ENCODE data around the gene LACTB. TPM values are rescaled to one million over a fixed set of nuclear protein-coding genes. Genes with fewer than 3 reads are reported as not detected.

The LACTB gene
- total RNA-seq, 1 experiment from 2014 or later = 4.4 TPM

DNA sequence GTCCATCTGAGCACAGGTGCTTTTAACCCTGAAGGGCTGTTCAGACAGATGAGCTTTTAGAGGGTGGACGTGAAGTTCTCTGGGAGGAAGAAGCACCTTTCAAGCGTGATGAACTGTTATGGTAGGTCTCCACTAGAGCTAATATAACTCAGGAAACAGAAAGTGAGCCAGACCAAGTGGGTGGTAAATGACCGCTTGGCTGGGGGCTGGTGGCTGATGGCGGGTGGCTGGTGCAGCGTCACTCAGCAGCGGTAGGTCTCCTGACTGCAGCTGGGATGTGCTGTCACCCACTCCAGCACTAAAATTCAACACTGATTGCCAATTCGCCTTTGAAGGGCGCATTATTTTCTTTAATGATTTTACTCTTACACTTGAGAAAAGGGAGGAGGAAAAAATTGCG lies 31.2 kb upstream of the LACTB start:
- POLR2A ChIA-PET (ENCODE audit: low non-redundant PET) = no interaction called here
- intact Hi-C loops (cut with micrococcal nuclease; ENCODE audit: unreplicated experiment) = no loop called here
- no peaks in the 10 kb centered on the region for H3K4me1 ChIP-seq (ENCODE audit: insufficient read depth, low read length, poor library complexity, severe bottlenecking)

DNA sequence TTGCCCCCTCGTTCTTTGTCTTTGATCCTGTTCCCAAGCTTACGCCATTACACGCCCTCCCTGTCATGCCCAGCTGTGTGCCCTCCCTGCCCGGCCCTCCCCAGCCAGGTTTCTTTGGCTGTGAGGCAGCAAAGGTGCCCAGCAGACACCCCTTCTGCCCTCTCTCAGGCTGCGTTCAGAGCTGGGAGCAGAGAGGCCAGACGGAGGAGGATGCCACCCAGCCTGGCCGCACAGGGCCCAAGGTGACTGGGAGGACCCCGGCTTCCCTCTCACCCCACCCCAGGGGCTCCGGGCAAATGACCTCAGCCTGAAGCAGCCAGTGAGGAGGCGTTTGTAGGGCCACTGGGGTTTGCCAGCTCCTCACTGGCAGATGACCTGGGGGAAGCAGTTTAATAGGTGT lies 30.8 kb upstream of the LACTB start:
- H3K9me3 ChIP-seq (ENCODE audit: low read depth, low read length, poor library complexity, severe bottlenecking) = no peaks in the 10 kb centered on the region
- POLR2A ChIA-PET (ENCODE audit: low non-redundant PET) = no interaction called here
- CTCF ChIA-PET = no interaction called here
- intact Hi-C loops (cut with micrococcal nuclease; ENCODE audit: unreplicated experiment) = no loop called here
- TF ChIP-seq, protein P1, sequence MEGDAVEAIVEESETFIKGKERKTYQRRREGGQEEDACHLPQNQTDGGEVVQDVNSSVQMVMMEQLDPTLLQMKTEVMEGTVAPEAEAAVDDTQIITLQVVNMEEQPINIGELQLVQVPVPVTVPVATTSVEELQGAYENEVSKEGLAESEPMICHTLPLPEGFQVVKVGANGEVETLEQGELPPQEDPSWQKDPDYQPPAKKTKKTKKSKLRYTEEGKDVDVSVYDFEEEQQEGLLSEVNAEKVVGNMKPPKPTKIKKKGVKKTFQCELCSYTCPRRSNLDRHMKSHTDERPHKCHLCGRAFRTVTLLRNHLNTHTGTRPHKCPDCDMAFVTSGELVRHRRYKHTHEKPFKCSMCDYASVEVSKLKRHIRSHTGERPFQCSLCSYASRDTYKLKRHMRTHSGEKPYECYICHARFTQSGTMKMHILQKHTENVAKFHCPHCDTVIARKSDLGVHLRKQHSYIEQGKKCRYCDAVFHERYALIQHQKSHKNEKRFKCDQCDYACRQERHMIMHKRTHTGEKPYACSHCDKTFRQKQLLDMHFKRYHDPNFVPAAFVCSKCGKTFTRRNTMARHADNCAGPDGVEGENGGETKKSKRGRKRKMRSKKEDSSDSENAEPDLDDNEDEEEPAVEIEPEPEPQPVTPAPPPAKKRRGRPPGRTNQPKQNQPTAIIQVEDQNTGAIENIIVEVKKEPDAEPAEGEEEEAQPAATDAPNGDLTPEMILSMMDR (conservative IDR thresholded peaks at IDR 0.05; ENCODE audit: low read depth, low read length) = no peak
- no peak for TF ChIP-seq EZH2 (IDR thresholded peaks at IDR 0.05; ENCODE audit: borderline replicate concordance, low read depth, low read length, poor library complexity, severe bottlenecking)
- no peaks in the 10 kb centered on the region for H3K27me3 ChIP-seq (replicated peaks; ENCODE audit: insufficient read depth, low read depth, low read length, poor library complexity)
- DNase-seq (ENCODE audit: low spot score) = no peak
- no peaks in the 10 kb centered on the region for H3K4me1 ChIP-seq (ENCODE audit: insufficient read depth, low read length, poor library complexity, severe bottlenecking)
- no TSS peak for BruUV-seq (replicated peaks)
- H3K4me3 ChIP-seq (ENCODE audit: low read depth, low read length, poor library complexity, severe bottlenecking) = no peak overlapping the region
- H3K36me3 ChIP-seq (ENCODE audit: insufficient read depth, low read length, poor library complexity, severe bottlenecking) = no peaks in the 10 kb centered on the region
- no peak overlapping the region for H3K27ac ChIP-seq (ENCODE audit: low read depth, low read length, poor library complexity, severe bottlenecking)

More for the DNA sequence above, 31.2 kb upstream of the LACTB start:
- Histone ChIP-seq H3K36me3 (ENCODE audit: insufficient read depth, low read length, poor library complexity, severe bottlenecking) (no peaks in the 10 kb centered on the region), H3K4me3 (ENCODE audit: low read depth, low read length, poor library complexity, severe bottlenecking) (no peak overlapping the region), H3K27me3 (replicated peaks; ENCODE audit: insufficient read depth, low read depth, low read length, poor library complexity) (no peaks in the 10 kb centered on the region), H3K27ac (ENCODE audit: low read depth, low read length, poor library complexity, severe bottlenecking) (no peak overlapping the region), H3K9me3 (ENCODE audit: low read depth, low read length, poor library complexity, severe bottlenecking) (no peaks in the 10 kb centered on the region)
- BruUV-seq (replicated peaks) = no TSS peak
- TF ChIP-seq, protein P1 (conservative IDR thresholded peaks at IDR 0.05; ENCODE audit: low read depth, low read length) = no peak
- TF ChIP-seq EZH2 (IDR thresholded peaks at IDR 0.05; ENCODE audit: borderline replicate concordance, low read depth, low read length, poor library complexity, severe bottlenecking) = no peak
- CTCF ChIA-PET = interaction anchor here (1.1 kb wide), 1 partner anchor 43 kb away, joined by 3 read pairs; no protein-coding TSS in a partner anchor
- no peak for DNase-seq (ENCODE audit: low spot score)

DNA sequence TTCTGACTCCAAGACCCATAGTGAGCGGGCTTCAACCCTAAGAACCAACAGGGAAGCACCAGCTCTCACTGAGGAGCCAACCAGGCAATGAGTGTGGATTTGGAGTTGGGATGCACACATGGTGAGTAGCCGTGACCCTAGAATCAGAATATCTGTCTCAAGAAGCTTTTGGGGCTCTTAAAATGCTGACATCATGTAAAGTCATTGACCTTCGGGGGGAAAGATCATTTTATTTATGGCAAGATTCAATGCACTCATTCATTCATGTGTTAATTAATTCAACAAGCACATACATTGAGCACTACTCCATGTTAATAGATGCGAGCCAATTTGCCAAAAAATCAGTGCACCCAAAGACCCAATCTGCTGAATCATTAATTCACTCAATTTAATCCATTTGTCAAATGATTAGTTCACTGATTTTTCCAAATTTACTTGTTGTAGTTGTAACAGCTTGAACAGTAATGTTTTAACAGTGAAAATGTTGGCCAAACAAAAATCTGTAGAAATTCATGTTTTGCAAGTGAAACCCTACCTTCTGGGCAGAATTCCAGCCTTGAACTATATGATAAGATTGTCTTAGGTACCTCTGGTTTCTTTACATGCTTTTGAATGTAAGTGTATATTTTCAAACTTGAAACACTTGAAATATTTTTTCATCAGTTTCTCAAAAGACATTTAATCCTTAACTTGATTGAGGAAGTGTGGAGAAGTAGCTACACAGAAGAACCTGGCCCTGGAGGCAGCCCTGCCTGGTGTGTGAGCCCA lies 29.8 kb upstream of the LACTB start:
- no peaks in the 10 kb centered on the region for H3K9me3 ChIP-seq (ENCODE audit: low read depth, low read length, poor library complexity, severe bottlenecking)
- no TSS peak for BruUV-seq (replicated peaks)
- ChIA-PET CTCF (no interaction called here), POLR2A (ENCODE audit: low non-redundant PET) (no interaction called here)
- no peak for DNase-seq (ENCODE audit: low spot score)
- no peak overlapping the region for H3K27ac ChIP-seq (ENCODE audit: low read depth, low read length, poor library complexity, severe bottlenecking)
- H3K4me3 ChIP-seq (ENCODE audit: low read depth, low read length, poor library complexity, severe bottlenecking) = no peak overlapping the region
- TF ChIP-seq, protein P1 (conservative IDR thresholded peaks at IDR 0.05; ENCODE audit: low read depth, low read length) = no peak
- no peak for TF ChIP-seq EZH2 (IDR thresholded peaks at IDR 0.05; ENCODE audit: borderline replicate concordance, low read depth, low read length, poor library complexity, severe bottlenecking)
- intact Hi-C loops (cut with micrococcal nuclease; ENCODE audit: unreplicated experiment) = loop anchor here (2.0 kb wide), 1 partner anchor 43 kb away; no protein-coding TSS in a partner anchor
- H3K4me1 ChIP-seq (ENCODE audit: insufficient read depth, low read length, poor library complexity, severe bottlenecking) = no peaks in the 10 kb centered on the region
- H3K36me3 ChIP-seq (ENCODE audit: insufficient read depth, low read length, poor library complexity, severe bottlenecking) = no peaks in the 10 kb centered on the region
- H3K27me3 ChIP-seq (replicated peaks; ENCODE audit: insufficient read depth, low read depth, low read length, poor library complexity) = no peaks in the 10 kb centered on the region

Data from A673 (cell line).